Activated T-cell treated with anti-CD3 and anti-CD28 coated beads, Interleukin-2, amount 50 U/mL, for 1 hour (primary cell): ENCODE results near the gene DRC3.
"Not testable (repeated sequence)": the region's sequence is repeated elsewhere in the genome, so short reads cannot be mapped to it uniquely, and the experiment has no call there.

ENCODE experiments used
- DNase-seq: peaks from one replicate; pipeline ENCODE4 v3.0.0-alpha.2; 2020

Gene DRC3

GRCh38 chr17:17994271-17995069, 21.8 kb downstream of the DRC3 start:
- DNase-seq = no peak

- DNase-seq = not testable (repeated sequence)
These were observed 23.2 kb downstream of the DRC3 start for GRCh38 chr17:17995887-17996286.

GRCh38 chr17:17998934-17999333, 26.3 kb downstream of the DRC3 start:
- no peak for DNase-seq

GRCh38 chr17:17999364-18000029, 26.8 kb downstream of the DRC3 start:
- no peak for DNase-seq

- DNase-seq = no peak
These were observed 27.4 kb downstream of the DRC3 start for GRCh38 chr17:18000030-18000408.

GRCh38 chr17:18002171-18002570, 29.5 kb downstream of the DRC3 start:
- no peak for DNase-seq

GRCh38 chr17:18004345-18004744, 31.7 kb downstream of the DRC3 start:
- no peak for DNase-seq

- no peak for DNase-seq
These were observed 32.2 kb downstream of the DRC3 start for GRCh38 chr17:18004884-18005305.

GRCh38 chr17:18005496-18005895, 32.8 kb downstream of the DRC3 start:
- DNase-seq = no peak

GRCh38 chr17:18006495-18007239, 34.0 kb downstream of the DRC3 start:
- DNase-seq = no peak

- no peak for DNase-seq
These were observed 36.0 kb downstream of the DRC3 start for GRCh38 chr17:18008496-18009268.

GRCh38 chr17:18009609-18010420, 37.2 kb downstream of the DRC3 start:
- DNase-seq = no peak

- DNase-seq = no peak
These were observed 38.6 kb downstream of the DRC3 start for GRCh38 chr17:18011286-18011685.

- DNase-seq = no peak
These were observed 41.3 kb downstream of the DRC3 start for GRCh38 chr17:18014006-18014405.

- no peak for DNase-seq
These were observed 42.9 kb downstream of the DRC3 start for GRCh38 chr17:18015593-18015992.

GRCh38 chr17:18016426-18016825, 43.8 kb downstream of the DRC3 start:
- no peak for DNase-seq

- no peak for DNase-seq
These were observed 45.3 kb downstream of the DRC3 start for GRCh38 chr17:18017958-18018357.

GRCh38 chr17:18018411-18018921, 45.8 kb downstream of the DRC3 start:
- DNase-seq = no peak

- DNase-seq = no peak
These were observed 47.1 kb downstream of the DRC3 start for GRCh38 chr17:18019838-18020154.

- no peak for DNase-seq
These were observed 48.3 kb downstream of the DRC3 start for GRCh38 chr17:18020971-18021370.

GRCh38 chr17:18021372-18021771, 48.7 kb downstream of the DRC3 start:
- DNase-seq = no peak
